AG10803 (cell line): ENCODE results near the gene CHRDL2.

Experiments used
- DNase-seq: peaks from one replicate; pipeline ENCODE4 v3.0.0; 2010; ENCODE audit warnings: low read depth
- H3K4me3 ChIP-seq: 2 replicates; pipeline ENCODE4 v1.5.1; 2011; ENCODE audit warnings: mild to moderate bottlenecking, low read length, control low read depth
- TF ChIP-seq, protein P1 (sequence below): conservative IDR thresholded peaks from 2 replicates; pipeline ENCODE4 v1.5.1; 2011; ENCODE audit warnings: mild to moderate bottlenecking, low read length, control low read depth, inconsistent platforms

The CHRDL2 gene

DNA sequence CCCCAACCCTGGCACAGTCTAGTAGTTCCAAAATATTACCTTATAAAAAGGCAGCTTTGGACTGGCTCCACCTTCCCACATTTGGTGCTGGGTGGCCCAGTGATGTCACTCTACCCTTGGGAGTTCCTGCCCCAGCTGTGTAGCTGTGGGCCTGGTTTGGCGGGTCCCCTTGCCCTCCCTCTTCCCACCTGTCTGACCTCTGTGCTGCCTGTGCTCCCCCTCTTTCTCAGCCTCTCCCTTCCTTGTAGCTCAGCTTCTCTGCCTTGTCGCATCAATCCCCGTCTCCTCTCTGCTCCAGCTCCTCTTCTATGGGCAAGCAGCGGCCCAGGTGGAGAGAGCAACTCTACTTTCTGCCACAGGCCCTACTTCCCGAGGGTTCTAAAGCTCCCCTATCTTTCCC, 54.6 kb downstream of the CHRDL2 start:
- DNase-seq: no peak
- no peak overlapping the region for H3K4me3 ChIP-seq
- TF ChIP-seq, protein P1, sequence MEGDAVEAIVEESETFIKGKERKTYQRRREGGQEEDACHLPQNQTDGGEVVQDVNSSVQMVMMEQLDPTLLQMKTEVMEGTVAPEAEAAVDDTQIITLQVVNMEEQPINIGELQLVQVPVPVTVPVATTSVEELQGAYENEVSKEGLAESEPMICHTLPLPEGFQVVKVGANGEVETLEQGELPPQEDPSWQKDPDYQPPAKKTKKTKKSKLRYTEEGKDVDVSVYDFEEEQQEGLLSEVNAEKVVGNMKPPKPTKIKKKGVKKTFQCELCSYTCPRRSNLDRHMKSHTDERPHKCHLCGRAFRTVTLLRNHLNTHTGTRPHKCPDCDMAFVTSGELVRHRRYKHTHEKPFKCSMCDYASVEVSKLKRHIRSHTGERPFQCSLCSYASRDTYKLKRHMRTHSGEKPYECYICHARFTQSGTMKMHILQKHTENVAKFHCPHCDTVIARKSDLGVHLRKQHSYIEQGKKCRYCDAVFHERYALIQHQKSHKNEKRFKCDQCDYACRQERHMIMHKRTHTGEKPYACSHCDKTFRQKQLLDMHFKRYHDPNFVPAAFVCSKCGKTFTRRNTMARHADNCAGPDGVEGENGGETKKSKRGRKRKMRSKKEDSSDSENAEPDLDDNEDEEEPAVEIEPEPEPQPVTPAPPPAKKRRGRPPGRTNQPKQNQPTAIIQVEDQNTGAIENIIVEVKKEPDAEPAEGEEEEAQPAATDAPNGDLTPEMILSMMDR: no peak

DNA sequence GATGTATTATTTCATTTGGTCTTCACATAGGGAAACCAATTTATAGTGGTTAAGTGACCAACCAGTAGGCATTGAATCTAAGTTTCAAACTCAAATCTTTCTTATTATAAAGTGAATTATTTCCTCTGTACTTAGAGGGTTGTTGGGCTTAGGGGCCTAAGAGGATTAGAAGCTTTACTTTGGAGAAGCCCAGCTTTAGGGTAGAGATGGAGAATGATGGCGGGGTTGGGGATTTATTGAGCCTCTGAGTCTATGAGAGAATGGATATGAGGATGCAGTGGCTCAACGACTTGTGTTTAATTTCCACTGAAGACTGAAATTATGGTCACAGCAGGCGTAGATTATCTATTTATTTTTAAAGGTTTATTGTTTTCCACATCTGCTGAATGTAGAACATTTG, 55.5 kb downstream of the CHRDL2 start:
- TF ChIP-seq, protein P1: no peak
- no peak overlapping the region for H3K4me3 ChIP-seq
- DNase-seq: no peak

DNA sequence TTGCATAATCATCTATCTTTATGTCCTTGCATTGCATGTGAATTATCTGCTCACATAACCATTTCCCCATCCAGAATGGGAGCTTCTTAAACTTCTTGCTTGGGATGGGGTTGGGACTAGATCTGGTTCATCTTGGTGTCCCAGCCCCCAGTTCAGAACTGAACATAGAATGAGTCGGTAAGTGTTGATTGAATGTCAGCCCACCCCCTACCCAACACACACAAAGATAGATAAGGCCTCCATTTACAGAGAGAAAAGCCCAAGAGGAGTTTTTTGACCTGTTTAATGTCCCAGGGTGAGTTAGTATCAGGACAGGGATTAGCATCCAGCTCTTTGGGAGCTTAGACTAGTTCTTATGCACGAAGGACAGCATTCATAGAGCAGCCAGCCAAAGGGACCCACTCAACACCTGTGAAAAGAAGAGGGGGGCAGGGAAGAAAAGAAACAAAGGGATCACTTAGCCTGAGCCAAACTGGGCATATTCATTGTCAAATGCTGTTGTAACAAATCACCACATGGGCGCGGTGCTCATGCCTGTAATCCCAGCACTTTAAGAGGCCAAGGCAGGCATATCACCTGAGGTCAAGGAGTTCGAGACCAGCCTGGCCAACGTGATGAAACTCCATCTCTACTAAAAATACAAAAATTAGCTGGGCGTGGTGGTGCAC, 57.4 kb downstream of the CHRDL2 start:
- TF ChIP-seq, protein P1: no peak
- H3K4me3 ChIP-seq: no peak overlapping the region
- no peak for DNase-seq

DNA sequence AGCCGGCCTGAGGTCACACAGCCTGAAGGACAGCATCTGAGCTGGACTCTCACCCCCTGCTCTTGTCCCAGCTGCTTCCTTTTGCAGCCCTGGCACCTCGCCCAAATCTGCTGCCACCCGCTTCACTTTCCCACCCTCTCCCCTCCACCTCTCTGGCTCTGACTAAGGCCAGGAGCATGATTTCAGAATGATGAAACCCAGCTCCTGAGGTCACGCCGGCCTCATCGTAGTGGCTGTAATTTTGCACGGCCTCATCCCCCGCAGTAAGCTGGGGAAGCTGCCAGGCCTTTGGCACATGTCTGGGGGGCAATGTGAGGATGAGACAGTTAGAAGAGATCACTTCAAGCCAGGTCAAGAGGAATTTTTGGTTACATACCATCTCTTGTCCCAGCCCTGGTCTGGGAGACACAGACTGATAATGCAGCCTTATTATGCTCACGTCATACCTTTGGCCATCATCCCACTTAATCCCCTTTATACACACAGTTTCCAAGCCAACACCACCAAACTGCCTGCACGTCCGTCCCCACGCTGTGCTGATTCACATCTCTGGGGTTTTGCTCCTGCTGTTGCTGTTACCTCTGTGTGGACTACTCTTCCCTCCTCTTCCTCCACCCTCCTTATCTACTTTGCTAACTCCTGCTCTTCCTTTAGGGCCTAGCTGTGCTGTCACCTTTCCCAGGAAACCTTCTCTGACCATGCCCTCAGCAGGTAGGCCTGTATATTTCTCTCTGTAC, 58.1 kb downstream of the CHRDL2 start:
- DNase-seq: peak; percentile 98
- TF ChIP-seq, protein P1: no peak
- H3K4me3 ChIP-seq: no peak overlapping the region

DNA sequence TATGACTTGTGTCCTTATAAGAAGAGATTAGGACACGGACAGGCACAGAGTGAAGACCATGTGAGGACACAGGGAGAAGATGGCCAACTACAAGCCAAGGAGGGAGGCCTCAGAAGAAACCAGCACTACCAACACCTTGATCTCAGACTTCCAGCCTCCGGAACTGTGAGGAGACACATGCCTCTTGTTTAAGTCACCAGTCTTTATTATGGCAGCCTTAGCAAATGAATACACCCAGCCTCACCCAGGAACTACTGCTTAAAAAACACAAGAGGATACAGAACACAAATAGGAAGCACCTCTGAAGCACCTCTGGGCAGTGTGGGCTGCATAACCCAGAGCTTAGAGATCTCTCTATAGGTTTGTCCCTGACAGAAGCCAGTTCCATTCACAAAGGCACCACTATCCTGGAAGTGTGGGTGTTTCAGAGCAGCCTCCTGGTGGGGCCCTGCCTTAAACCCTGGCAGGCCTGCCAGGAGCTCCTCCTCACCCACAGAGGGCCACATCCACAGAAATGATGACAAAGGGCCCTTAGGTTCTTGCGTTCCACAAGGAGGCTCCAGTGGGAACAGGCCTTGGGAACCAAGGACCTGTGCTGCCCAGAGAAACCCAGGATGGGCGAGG, 58.8 kb downstream of the CHRDL2 start:
- TF ChIP-seq, protein P1: no peak
- DNase-seq: peak; percentile 29
- no peak overlapping the region for H3K4me3 ChIP-seq

DNA sequence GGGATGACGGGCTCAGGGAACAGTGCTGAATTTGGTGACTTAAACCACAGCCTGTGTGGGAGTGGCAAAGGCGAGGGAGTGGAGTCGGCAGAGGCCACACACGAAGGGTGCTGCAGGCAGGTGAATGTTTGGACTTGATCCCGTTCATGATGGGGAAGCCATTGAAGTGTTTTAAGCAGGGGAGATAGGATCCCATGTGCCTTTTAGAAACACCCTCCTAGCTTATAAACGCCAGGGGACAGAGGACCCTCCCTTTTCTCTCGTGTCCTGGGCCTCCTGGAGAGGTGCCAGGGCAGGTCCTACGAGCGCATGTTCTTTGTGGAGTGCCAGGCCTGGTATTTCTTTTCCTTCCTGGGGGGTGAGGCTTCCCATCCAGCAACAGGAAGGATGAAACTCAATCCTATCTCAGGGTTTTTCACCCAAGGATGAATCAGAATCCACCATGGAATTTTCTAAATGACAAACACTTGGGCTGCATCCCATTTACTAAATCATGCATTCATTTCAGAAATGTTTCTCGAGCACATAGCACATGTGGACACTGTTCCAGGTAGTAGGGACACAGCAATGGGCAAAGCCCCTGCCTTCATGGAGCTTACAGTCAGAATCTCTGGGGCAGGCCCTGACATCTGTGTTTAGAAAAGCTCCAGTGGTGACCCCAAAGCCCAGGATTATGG, 59.6 kb downstream of the CHRDL2 start:
- no peak overlapping the region for H3K4me3 ChIP-seq
- TF ChIP-seq, protein P1: no peak
- DNase-seq: peak; percentile 83
